GM19239 (cell line): ENCODE results near the gene GNB5.

ENCODE experiments used
- DNase-seq: peaks from one replicate; pipeline ENCODE4 v3.0.0; 2011; ENCODE audit warnings: low spot score; ENCODE audit not compliant: insufficient read length
- FAIRE-seq: peaks from 2 replicates; lab custom pipeline; 2011; peaks lifted over from hg19 to GRCh38; lab: Jason Lieb, UNC

GNB5 gene

DNA sequence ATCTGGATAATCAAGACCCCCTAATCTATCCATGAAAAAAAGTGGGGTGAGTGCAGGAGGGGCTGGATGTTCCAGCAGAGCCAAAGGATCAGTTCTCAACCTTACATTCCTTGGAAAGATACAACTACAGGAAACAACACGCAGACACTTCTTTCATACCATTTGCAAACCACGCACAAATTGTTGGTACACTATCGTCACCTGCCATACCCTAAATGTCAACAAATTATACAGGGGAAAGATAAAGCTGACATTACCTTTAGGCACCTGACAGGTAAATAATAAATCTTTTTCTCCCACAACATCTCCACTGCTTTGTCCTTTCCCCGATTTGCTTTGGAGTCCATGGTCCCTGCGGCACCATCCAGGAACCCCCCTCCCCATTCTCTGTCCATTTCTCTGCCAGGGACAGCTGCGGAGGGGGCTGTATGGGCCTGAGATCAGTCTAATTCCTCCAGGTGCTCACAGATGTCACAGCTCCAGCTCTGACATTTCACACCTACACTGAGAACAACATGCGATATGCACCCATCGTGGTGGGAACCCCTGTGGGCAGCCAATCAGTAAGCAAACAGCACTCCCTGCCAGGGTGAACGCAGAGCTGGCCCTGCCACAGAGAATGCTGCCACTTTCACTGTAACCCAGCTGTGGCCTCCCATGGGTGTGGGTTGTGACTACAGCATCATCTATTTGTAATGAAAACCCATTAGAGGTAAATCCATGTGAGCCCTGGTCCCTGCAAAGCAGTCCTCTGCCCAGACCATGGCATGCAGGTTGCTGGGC is 41.0 kb downstream of the GNB5 start:
- no peak for DNase-seq
- no peak for FAIRE-seq

DNA sequence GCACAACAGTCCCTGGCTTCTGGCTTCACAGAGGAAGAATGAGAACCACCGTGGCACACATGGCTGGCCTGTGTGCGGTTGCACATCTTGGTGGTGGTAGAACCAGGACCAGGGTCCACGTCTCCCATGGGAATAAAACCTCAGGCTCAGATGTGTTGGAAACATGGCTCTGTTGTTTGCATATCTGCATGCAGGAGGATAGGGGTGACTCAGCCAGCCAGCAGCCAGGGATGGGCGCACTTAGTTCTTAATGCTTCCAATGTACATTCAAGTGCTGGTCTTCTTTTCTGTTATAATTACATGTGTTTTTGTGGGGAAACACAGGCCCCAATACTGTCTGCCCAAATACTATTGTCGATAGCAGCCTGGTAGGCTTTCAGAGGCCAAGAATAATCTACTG is 42.8 kb downstream of the GNB5 start:
- DNase-seq (no peak), FAIRE-seq (no peak)

DNA sequence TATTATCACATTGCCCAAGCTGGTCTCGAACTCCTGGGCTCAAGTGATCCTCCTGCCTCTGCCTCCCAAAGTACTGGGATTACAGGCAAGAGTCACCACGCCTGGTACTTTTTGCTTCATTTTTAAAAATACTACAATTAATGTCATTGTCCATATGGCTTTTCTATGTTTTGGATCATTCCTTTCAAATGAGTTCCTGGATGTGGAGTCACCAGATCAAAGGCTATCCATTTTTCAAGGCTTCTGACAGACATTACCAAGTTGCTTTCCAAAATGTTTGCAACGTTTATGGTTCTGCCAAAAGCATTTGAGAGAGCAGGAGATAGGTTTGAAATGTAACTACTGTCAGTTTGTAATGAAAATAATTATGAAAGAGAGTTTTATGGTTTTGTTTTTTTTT is 44.4 kb downstream of the GNB5 start:
- FAIRE-seq = no peak
- DNase-seq = no peak

DNA sequence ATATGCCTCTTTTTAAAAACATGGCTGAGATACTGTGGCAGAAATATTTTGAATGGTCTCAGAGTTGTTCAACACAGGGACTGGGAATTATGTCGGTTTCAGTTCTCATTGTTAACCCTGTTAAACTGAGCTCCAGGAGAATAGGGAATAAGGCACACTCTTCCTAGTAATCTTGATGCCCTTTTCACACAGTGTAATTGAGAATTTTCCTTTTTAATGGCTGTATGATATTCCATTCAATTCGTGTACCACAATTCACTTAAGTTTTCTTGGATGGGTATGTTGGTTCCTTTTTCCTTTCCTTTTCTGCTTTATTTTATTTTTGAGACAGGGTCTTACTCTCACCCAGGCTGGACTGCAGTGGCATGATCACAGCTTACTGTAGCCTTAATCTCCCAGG is 44.9 kb downstream of the GNB5 start:
- no peak for FAIRE-seq
- no peak for DNase-seq

DNA sequence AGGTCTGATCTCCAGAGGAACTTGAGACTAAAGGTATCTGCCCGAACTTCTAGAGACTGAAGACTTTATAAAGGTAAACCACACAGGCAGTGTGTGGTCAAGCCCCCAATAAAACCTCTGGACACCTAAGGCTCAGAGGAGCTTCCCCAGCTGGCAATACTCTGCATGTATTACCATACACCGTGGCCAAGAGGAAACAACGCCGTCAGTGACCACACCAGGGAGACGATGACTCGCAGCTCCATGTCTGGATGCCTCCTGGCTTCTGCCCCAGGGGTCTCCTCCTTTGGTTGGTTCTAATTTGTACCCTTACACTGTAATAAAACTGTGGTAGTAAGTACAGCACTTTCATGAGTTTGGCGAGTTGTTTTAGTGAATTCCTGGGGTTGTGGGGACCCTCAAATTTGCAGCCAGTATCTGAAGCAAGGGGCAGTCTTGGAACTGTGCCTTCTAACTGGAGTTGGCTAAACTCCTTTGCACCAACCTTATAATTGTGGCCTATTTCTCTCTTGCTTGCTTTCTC is 46.5 kb downstream of the GNB5 start:
- no peak for FAIRE-seq
- no peak for DNase-seq

DNA sequence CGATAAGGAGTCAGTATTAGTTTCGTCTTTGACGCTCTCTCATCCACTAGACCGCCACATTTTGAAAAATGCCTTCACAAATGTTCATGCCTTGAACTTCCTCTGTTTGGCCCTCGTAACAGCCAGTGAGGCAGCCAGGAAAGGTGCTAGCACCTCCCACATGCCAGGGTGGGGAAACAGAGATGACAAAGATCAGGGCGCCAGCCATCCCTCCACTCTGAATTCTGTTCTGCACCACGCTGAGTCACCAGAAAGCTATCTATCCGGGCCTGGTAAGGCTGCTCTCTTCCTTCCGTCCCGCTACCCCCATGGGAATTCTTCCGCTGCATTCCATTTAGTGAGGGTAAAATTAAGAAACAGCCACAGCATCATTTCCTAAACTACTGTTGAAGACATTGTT is 47.3 kb downstream of the GNB5 start:
- FAIRE-seq (no peak), DNase-seq (no peak)

DNA sequence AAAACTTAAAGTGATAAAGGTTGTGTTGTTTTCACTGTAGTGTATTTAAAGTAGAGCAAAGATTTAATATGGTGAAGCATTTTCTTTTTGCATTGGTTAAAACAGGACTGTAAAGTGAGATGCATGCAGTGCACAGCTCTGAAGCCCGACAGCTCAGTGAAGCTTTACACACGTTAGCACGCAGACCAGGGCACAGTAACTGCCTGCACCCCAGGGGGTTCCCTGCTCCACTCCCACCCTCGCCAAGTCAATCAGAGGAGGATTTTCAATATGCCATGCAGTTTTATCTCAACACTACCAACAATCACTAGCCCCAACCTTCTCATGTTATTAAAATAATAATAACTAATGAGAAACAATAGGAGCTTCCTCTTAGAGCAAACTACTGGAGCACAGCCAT is 50.5 kb downstream of the GNB5 start:
- no peak for DNase-seq
- FAIRE-seq = no peak

DNA sequence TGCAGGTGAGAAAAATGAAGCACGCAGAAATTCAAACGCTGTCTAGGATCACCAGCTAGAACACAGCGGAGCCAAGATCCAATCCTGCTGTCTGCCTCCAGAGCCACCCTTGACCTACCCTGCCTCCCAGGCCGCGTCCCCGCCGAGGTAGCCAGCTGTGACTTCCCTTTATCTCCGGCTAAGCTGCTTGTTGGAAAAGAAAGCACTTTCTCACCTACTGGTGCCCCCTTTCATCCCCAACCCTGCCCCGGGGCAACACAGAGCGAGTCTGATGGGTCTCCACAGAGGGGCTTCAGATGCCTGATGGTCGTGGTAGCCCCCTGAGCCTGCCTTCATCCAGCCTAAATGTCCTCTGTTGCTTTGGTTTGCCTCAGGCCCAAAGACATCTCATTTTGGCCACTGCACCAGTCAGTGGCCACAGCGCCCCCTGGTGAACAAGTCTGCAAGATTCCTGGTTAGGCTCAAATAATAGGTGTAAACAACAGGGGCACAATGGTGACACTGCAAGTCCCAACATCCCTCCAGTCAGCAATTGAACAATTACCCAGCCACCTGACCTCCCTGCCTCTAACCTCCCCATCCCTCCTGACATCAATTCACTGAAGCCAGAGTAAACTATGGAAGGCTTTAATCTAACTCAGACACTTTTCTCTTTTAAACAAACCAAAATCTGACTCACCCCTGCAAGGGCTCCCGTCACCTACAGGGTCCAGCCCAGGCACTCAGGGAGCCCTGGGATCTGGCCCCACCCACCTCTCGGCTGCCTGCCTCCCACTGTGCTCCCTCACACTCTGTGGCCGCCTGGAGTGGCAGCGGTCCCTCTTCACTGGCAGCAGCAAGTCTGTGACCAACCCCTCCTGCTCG is 51.4 kb downstream of the GNB5 start:
- DNase-seq (peak; percentile 68), FAIRE-seq (peak; percentile 71)

DNA sequence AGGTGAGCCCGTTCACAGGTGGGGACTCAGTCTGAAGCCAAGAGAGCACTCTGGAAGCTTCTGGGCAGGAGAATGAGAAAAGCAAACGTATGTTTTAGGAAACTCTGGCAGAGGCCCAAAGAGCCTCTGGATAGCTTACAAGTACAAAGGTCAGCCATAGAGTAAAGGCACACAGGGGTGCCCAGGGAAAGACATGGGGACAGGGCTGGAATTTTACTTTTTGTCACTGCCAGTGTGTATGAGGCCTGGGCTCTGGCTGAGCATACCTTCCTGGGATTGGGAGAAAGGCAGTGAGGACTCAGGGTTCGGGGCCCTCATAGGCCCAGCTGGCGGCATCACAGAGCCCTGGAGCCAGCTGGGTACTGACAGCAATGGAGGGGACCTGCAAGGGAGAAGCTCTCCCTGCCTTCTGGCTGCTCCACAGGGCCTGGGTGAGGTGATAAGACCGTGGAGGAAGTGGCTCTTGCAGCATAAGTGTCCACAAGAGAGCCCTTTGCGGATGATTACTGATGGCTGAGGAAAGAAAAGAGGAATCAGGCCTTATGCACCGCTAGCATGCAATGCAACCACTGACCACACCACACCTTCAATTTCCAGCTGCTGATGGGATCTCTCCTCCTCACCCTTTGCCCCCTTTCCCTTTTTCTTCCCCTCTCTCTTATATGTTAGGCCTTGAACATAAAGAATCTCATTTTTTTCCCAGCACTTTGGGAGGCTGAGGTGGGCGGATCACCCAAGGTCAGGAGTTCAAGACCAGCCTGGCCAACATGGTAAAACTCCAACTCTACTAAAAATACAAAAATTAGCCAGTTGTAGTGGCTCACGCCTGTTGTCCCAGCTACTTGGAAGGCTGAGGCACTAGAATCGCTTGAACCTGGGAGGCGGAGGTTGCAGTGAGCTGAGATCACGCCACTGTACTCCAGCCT is 53.5 kb downstream of the GNB5 start:
- FAIRE-seq (no peak), DNase-seq (no peak)

DNA sequence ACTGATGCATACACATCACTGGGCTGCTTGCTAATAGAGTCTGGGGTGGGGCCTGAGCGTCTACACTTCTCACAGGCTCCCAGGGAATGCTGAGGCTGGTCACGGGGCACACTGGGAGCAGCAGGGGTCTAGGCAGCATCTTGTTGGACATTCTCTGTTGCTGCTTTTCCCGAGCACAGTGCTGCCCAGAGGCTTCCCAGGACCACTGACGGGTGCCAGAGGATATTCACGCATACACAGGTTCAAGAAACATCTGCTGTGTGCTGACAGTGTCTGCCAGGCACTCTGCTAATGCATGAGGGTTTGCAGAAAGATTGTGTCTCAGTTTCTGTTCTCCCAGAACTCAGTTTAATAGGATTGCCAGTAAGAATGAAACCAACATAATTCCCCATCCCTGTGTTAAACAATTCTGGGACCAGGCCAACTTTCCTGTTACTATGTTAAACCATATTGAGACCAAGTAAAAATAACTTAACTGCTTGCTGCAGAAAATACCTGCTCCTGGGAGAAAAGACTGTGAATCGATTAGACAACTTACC is 54.7 kb downstream of the GNB5 start:
- FAIRE-seq = no peak
- no peak for DNase-seq

DNA sequence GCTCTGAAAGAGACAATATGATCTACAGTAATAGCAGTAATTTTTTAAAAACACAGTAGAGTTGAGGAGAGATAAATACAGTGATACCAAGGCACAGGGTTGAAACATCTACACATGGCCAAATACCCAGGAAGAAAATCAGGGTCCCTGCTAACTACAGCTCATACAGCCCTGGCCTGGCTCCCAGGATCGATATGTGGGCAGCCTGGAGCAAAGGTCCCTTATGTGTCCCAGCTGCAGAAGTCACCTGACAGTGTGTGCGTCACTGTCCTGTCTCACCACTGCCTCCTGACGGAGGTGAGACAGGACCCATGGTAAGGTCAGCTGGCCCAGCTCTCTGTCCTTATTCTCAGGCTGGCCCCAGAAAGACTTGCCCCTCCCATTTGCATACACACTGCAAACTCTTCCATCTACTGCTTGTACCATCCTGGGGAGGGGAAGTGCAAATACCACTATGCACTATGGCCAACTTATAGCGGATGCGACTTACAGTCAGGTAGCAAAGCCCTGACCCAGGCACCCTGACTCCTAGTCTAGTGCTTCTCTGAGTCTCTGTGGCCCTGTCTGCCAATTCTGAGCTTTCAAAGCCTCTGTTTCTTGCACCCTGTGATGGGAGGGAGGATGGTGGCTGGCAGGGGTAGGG is 56.6 kb downstream of the GNB5 start:
- no peak for DNase-seq
- no peak for FAIRE-seq

DNA sequence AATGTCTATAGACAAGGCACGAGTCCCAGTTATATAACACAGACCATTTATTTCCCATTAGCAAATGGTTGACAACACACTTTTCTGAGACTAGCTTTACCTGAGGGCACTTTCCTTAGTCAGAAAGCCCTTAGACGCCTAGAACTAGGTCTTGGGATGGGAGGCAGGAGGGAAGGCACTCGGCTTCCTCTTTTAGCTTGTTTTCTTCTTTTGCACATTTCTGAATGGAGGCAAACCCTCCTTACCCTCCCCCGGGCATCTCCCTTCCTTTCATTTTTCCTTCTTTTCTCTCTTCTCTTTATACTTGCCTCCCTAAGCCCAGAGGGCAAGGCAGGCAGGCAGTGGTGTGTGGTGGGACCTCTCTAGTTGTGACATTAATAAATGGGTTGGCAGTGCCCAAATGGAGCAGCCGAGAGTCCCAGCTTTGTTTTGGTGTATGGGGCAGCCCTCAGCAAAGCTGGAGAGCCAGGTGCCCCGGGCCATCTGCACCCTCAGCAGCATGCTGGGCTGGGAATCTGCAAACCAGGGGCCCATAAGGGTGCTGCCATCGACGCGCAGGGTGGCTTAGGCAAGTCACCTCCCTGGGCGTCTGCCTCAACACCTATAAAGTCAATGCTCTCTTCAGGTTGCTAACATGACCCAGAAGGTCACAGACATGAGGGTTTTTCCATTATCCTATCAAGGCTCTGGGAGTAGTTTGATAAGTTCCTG is 57.5 kb downstream of the GNB5 start:
- DNase-seq (no peak), FAIRE-seq (no peak)

DNA sequence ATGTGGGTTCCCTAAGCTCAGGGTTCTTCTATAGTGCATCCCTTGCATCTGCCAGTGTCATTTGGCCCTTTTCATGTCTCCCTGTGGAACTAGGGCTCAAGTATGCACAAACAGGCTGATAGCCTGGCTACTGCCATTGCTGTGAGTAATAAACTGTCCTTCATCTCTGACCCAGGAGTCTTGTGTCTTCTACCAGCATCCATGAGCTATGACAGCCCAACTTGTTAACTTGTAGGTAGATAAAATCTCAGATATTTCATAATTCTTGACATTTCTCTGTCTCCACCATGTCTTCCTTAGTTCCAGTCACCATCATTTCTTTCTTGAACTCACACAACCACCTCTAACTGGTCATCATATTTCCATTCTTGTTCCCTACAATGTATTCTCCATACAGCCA is 59.1 kb downstream of the GNB5 start:
- no peak for FAIRE-seq
- DNase-seq = no peak

DNA sequence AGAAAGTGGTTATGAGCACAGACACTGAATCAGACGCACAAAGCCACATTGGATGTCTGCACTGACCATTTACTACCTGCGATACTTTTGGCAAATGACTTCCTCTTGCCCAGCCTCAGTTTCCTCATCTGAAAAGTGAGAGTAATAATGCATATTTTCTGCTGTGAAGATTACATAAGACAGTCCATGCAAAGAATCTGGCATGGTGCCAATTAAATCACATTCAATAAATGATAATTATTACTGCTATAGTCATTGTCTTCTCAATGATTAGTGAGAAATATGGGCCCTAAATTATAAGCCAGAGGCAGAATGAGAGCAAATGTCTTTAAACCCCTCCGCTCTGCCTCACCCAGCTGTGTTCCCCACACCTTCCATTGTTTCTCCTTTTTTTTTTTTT is 62.6 kb downstream of the GNB5 start:
- FAIRE-seq (no peak), DNase-seq (no peak)

DNA sequence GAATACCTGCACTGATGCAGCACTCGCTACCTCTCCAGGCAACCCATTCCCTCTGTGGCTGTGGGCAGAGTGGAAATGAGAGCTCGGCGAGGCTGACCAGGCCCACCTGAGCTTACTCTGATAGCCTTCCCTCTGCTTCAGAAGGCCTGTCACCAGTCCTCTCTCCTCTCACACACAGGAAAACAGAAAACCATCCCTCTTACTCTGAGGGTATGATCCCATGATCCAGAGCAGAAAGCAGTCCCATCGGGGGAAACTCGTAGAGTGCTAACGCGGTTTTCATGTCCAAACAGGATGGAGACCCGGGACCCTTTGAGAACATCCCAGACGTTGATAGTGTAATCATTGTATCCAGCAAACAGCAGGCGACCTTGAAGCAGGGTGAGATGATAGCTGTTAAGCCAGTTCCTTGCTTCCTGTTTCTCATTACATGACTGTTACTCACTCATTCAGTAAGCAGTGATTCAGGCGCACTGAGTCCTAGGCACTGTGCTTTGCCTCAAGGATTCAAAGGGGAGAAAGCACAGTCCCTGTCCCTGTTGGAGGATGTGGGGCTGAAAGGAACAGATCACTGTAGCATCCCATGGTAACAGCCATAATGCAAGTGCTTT is 66.8 kb downstream of the GNB5 start:
- DNase-seq (no peak), FAIRE-seq (no peak)

DNA sequence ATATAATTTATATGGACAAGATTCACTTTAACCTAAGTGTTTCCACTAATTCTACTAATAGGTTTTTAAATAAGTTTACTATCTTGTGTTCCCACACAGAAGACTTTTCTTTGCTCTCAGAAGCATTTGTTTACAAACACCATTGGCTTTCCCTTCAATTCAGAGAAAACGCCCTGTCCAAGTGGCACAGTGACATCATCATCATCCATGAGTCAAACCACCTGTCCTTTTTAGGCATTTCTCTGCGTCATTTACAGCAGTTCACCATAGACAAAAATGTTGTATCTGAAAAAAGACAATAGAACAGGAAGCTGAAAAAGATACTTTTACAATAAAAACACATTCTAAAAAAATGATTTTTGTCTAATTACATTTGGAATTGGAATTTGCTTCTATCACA is 69.3 kb downstream of the GNB5 start:
- no peak for FAIRE-seq
- no peak for DNase-seq

DNA sequence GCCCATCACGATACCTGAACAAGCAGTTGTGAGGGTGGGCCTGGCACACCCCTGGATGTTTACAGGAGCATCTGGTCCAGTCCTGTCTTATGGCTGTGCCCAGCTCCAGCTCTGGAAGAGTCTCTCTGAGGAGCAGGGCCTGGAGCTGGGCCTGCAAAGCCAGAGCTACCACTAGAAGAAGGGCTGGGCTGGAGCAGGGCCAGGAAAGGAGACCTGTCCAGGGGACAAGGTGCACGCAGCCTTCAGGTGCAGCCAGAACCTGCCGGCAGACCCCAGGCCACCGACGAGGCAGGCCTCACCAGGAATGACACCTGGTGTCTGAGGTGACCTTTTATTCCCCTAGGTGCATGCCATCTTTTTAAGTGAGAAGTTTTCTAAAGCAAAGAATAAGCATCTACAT is 70.2 kb downstream of the GNB5 start:
- no peak for DNase-seq
- FAIRE-seq = no peak

DNA sequence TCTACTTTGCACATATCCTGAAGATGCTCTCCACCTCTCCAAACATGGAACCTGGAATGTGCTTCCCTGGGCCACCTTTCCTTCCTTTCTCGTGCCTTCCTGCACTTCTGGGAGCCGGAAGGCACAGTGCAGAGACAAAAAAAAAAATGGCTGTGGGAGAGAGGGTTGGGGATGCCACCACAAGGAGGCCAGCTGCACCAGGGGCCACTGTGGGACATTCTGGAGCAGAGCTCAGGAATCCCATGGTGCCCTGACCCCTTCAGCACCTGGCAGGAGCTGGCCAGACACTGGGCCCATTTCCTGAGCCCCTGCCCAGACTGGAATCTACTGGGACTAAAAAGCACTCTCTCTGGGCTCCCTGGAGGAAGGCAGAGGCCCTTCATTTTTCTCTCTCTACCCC is 70.7 kb downstream of the GNB5 start:
- FAIRE-seq (no peak), DNase-seq (no peak)
